ENCODE data around the gene INHBB.

Gene INHBB

GRCh38 chr2:120398996-120399888, 53.3 kb downstream of the INHBB start:
- Histone ChIP-seq H3K4me1 (ENCODE audit: control insufficient read depth, insufficient read depth, low read length) (no peaks in the 10 kb centered on the region), H3K27ac (ENCODE audit: low read length) (no peak overlapping the region), H3K27me3 (ENCODE audit: control insufficient read depth in 1 of 2, insufficient read depth in 2 of 2, low read length in 2 of 2) (peaks cover 2 to 6% of the 10 kb centered on the region in 2 donors), H3K9ac (ENCODE audit: low read length in 2 of 2) (no peak overlapping the region), H3K9me3 (ENCODE audit: control insufficient read depth in 2 of 2, low read length in 2 of 2) (no peaks in the 10 kb centered on the region), H3K4me3 (ENCODE audit: low read length in 2 of 2) (no peak overlapping the region), H3K36me3 (ENCODE audit: control insufficient read depth in 2 of 2, insufficient read depth in 2 of 2, low read length in 2 of 2) (no peaks in the 10 kb centered on the region)

DNA sequence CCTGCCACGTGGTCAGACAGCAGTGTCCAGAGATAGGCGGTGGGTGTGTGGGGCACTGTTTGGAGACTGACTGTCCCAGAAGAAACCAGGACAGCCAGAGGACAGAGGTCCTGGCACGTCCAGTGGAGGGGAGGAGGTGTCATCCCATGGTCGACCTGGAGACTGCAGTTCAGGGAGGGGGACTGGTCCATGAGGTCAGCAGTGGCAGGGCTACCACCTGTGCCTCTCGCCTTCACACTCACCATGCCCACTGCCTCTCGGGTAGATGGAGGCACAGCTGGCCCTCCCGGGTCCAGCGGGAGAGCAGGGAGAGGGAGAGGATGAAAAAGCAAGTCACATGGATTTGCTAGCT, 53.9 kb downstream of the INHBB start:
- peaks cover 2 to 6% of the 10 kb centered on the region in 2 donors for H3K27me3 ChIP-seq (ENCODE audit: control insufficient read depth in 1 of 2, insufficient read depth in 2 of 2, low read length in 2 of 2)
- H3K9me3 ChIP-seq (ENCODE audit: control insufficient read depth in 2 of 2, low read length in 2 of 2), result no peaks in the 10 kb centered on the region
- no peak overlapping the region for H3K27ac ChIP-seq (ENCODE audit: low read length)
- no peak overlapping the region for H3K9ac ChIP-seq (ENCODE audit: low read length in 2 of 2)
- H3K4me3 ChIP-seq (ENCODE audit: low read length in 2 of 2), result no peak overlapping the region
- no peaks in the 10 kb centered on the region for H3K36me3 ChIP-seq (ENCODE audit: control insufficient read depth in 2 of 2, insufficient read depth in 2 of 2, low read length in 2 of 2)
- H3K4me1 ChIP-seq (ENCODE audit: control insufficient read depth, insufficient read depth, low read length), result no peaks in the 10 kb centered on the region

DNA sequence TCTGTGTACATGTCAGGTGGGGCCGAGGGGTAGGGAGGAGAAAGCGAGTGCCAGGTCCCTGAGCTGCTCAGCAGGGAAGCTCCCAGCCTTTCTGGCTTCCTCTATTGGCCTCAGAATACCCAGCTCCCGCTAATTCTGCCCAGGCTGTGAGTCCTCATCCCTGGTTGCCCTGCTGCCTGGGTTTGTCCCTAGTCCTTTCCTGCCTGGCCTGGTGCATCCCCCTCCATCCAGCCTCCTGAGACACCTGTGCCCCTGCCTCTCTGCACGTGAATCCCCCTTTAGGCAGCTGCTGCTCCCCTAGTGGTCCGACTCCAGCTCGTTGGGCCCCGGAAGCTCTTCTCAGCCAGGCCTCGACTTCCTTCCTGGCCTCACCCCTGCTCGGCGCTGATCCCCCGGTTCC, 54.6 kb downstream of the INHBB start:
- Histone ChIP-seq H3K4me3 (ENCODE audit: low read length in 2 of 2) (no peak overlapping the region), H3K4me1 (ENCODE audit: control insufficient read depth, insufficient read depth, low read length) (no peaks in the 10 kb centered on the region), H3K27me3 (ENCODE audit: control insufficient read depth in 1 of 2, insufficient read depth in 2 of 2, low read length in 2 of 2) (peaks cover 2 to 6% of the 10 kb centered on the region in 2 donors)

More for the DNA sequence above, 54.6 kb downstream of the INHBB start:
- Histone ChIP-seq H3K9ac (ENCODE audit: low read length in 2 of 2) (no peak overlapping the region), H3K27ac (ENCODE audit: low read length) (no peak overlapping the region), H3K36me3 (ENCODE audit: control insufficient read depth in 2 of 2, insufficient read depth in 2 of 2, low read length in 2 of 2) (no peaks in the 10 kb centered on the region), H3K9me3 (ENCODE audit: control insufficient read depth in 2 of 2, low read length in 2 of 2) (no peaks in the 10 kb centered on the region)
